WTC11 (cell line): ENCODE data around the gene UBE2H. TPM values are rescaled to one million over a fixed set of nuclear protein-coding genes. Genes with fewer than 3 reads are reported as not detected.
A peak's percentile ranks its signal among the peaks of the same experiment; 100 is the strongest.

Experiments used
- ATAC-seq: fragments of 200-7000 bp; cut with Tn5 transposase; 2 replicates; pipeline ENCODE4 v1.10.0; 2021; ENCODE audit warnings: mild to moderate bottlenecking, moderate library complexity
- CTCF ChIA-PET: fragments of 300-600 bp; sonication (Branson Sonifier 250); formaldehyde crosslinking; loops from one replicate; lab custom pipeline; 2021; ENCODE audit warnings: antibody characterized with exemption; lab: Charles Lee
- POLR2A ChIA-PET: fragments of 350-600 bp; sonication (Branson Sonifier 250); formaldehyde crosslinking; loops from one replicate; lab custom pipeline; 2021; ENCODE audit warnings: antibody characterized with exemption; lab: Charles Lee
- DNase-seq: peaks from one replicate; pipeline ENCODE4 v3.0.0; 2021; ENCODE audit warnings: low spot score
- H3K27ac Mint-ChIP-seq: 2 replicates; pipeline ENCODE4 v1.8.0; 2021; ENCODE audit warnings: mixed read lengths
- H3K27me3 Mint-ChIP-seq: 2 replicates; pipeline ENCODE4 v1.8.0; 2021; ENCODE audit warnings: low read depth, mild to moderate bottlenecking, moderate library complexity, mixed read lengths
- H3K36me3 Mint-ChIP-seq: 2 replicates; pipeline ENCODE4 v1.8.0; 2021; ENCODE audit warnings: mixed read lengths
- H3K4me1 Mint-ChIP-seq: 2 replicates; pipeline ENCODE4 v1.8.0; 2022; ENCODE audit warnings: mixed read lengths
- H3K4me3 Mint-ChIP-seq: 2 replicates; pipeline ENCODE4 v1.8.0; 2021; ENCODE audit warnings: mild to moderate bottlenecking, moderate library complexity, mixed read lengths
- H3K9me3 Mint-ChIP-seq: 2 replicates; pipeline ENCODE4 v1.8.0; 2021; ENCODE audit warnings: mixed read lengths
- CBFB ChIP-seq: sonication (generic); formaldehyde crosslinking; IDR thresholded peaks from 2 replicates; pipeline ENCODE4 v1.8.1; 2022; ENCODE audit warnings: mild to moderate bottlenecking, low read depth, missing genetic modification reagents
- FOXK1 ChIP-seq: sonication (generic); formaldehyde crosslinking; IDR thresholded peaks from 2 replicates; pipeline ENCODE4 v1.8.0; 2022; ENCODE audit warnings: mild to moderate bottlenecking, moderate library complexity, missing genetic modification reagents
- JUN ChIP-seq: sonication (generic); formaldehyde crosslinking; IDR thresholded peaks from 2 replicates; pipeline ENCODE4 v1.8.0; 2023; ENCODE audit warnings: mild to moderate bottlenecking, missing genetic modification reagents
- MLX ChIP-seq: sonication (generic); formaldehyde crosslinking; IDR thresholded peaks from 2 replicates; pipeline ENCODE4 v1.8.1; 2023; ENCODE audit warnings: mild to moderate bottlenecking, missing genetic modification reagents, moderate library complexity
- NFATC4 ChIP-seq: fragments of 250-450 bp; sonication (Bioruptor Pico); IDR thresholded peaks from 2 replicates; pipeline ENCODE4 v1.9.0; 2021; ENCODE audit warnings: mild to moderate bottlenecking
- NR1H2 ChIP-seq: sonication (generic); formaldehyde crosslinking; IDR thresholded peaks from 2 replicates; pipeline ENCODE4 v1.9.0; 2021; ENCODE audit warnings: mild to moderate bottlenecking, moderate library complexity, missing genetic modification reagents
- SMAD4 ChIP-seq: sonication (generic); formaldehyde crosslinking; IDR thresholded peaks from 2 replicates; pipeline ENCODE4 v1.8.0; 2022; ENCODE audit warnings: mild to moderate bottlenecking, missing genetic modification reagents
- SP1 ChIP-seq: sonication (generic); formaldehyde crosslinking; conservative IDR thresholded peaks from 2 replicates; pipeline ENCODE4 v1.8.1; 2022; ENCODE audit warnings: missing genetic modification reagents
- STAT6 ChIP-seq: sonication (generic); formaldehyde crosslinking; conservative IDR thresholded peaks from 2 replicates; pipeline ENCODE4 v1.8.1; 2023; ENCODE audit warnings: mild to moderate bottlenecking, low read depth, missing genetic modification reagents, moderate library complexity
- ZNF121 ChIP-seq: sonication (generic); formaldehyde crosslinking; IDR thresholded peaks from 2 replicates; pipeline ENCODE4 v1.8.0; 2023; ENCODE audit warnings: missing genetic modification reagents
- ZNF219 ChIP-seq: sonication (generic); formaldehyde crosslinking; IDR thresholded peaks from 2 replicates; pipeline ENCODE4 v1.8.0; 2023; ENCODE audit warnings: missing genetic modification reagents, mild to moderate bottlenecking, borderline replicate concordance
- ZNF232 ChIP-seq: sonication (generic); formaldehyde crosslinking; IDR thresholded peaks from 2 replicates; pipeline ENCODE4 v1.8.0; 2022; ENCODE audit warnings: mild to moderate bottlenecking, missing genetic modification reagents
- ZNF317 ChIP-seq: sonication (generic); formaldehyde crosslinking; IDR thresholded peaks from 2 replicates; pipeline ENCODE4 v1.8.1; 2023; ENCODE audit warnings: low read depth, mild to moderate bottlenecking, moderate library complexity, missing genetic modification reagents, borderline replicate concordance
- ZNF396 ChIP-seq: fragments of 250-450 bp; sonication (Bioruptor Pico); IDR thresholded peaks from 2 replicates; pipeline ENCODE4 v1.8.0; 2021; ENCODE audit warnings: mild to moderate bottlenecking, moderate library complexity, borderline replicate concordance
- ZNF416 ChIP-seq: fragments of 250-450 bp; sonication (Bioruptor Pico); IDR thresholded peaks from 2 replicates; pipeline ENCODE4 v1.9.0; 2021; ENCODE audit warnings: mild to moderate bottlenecking, inconsistent platforms
- total RNA-seq: library from RNA; stranded (reverse); gene quantifications from 3 replicates; pipeline ENCODE4 v1.2.3, GENCODE V29; 2021
- TF ChIP-seq, protein P1 (sequence below): sonication (generic); formaldehyde crosslinking; IDR thresholded peaks from 2 replicates; pipeline ENCODE4 v1.8.0; 2022; ENCODE audit warnings: mild to moderate bottlenecking, missing genetic modification reagents

Gene UBE2H
- total RNA-seq, 1 experiment from 2014 or later: 55.0 TPM

DNA sequence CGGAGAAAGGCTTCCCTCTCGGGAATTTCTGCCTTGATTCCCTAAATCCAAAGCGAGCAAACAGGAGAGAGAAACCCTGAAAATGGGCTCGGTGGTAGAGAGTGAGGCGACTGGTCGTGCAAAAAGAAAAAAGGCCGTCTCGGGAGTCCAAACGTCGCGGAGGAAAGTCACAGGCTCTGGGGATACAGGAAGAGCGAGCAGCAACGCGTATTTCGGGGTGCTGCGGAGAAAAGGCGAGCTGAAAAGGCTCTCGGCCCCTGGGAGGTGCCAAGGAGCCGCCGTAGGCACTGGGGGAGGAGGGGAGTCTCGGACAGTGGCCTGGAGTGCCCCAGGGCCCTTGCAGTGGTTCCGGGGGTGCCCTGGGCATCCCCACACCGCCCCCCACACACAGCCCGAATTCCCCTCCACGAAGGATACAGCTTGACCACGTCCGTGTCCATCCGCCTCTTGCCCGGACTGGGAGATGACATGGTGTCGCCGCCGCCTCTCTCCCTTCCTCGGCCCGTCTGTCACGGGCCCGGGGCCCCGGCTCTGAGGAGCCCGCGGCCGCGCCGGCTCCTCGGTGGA, 591 bp downstream of the UBE2H start:
- no peaks in the 10 kb centered on the region for H3K36me3 Mint-ChIP-seq
- H3K9me3 Mint-ChIP-seq: no peaks in the 10 kb centered on the region
- no peak for TF ChIP-seq NFATC4
- 0 out of 2 replicates have a peak, but pooled peaks have one; percentile 25 for TF ChIP-seq SMAD4
- TF ChIP-seq FOXK1: 0 out of 2 replicates have a peak, but pooled peaks have one; percentile 10
- TF ChIP-seq ZNF121 (CRISPR knock-in tag): peak; percentile 64; the same call in 1 of the 2 replicates
- no peak for TF ChIP-seq NR1H2
- TF ChIP-seq ZNF219 (CRISPR knock-in tag): no peak
- peak; percentile 18; the same call in 1 of the 2 replicates for TF ChIP-seq JUN (CRISPR knock-in tag)
- TF ChIP-seq, protein P1, sequence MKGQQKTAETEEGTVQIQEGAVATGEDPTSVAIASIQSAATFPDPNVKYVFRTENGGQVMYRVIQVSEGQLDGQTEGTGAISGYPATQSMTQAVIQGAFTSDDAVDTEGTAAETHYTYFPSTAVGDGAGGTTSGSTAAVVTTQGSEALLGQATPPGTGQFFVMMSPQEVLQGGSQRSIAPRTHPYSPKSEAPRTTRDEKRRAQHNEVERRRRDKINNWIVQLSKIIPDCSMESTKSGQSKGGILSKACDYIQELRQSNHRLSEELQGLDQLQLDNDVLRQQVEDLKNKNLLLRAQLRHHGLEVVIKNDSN (CRISPR knock-in tag): no peak
- no peak overlapping the region for H3K4me3 Mint-ChIP-seq
- ChIA-PET POLR2A (interaction anchor here (1.0 to 1.1 kb wide), 3 partner anchors 49 to 127 kb away, joined by 3 to 6 read pairs (median 4); no protein-coding TSS in a partner anchor), CTCF (interaction anchor here (0.6 to 1.6 kb wide), 3 partner anchors 50 to 127 kb away, joined by 4 to 7 read pairs (median 4); no protein-coding TSS in a partner anchor)
- no peaks in the 10 kb centered on the region; the same call in 1 of the 2 replicates for H3K27me3 Mint-ChIP-seq
- ATAC-seq (no peak), DNase-seq (no peak)
- no peak overlapping the region; the same call in 1 of the 2 replicates for H3K27ac Mint-ChIP-seq
- peaks cover 22% of the 10 kb centered on the region for H3K4me1 Mint-ChIP-seq

DNA sequence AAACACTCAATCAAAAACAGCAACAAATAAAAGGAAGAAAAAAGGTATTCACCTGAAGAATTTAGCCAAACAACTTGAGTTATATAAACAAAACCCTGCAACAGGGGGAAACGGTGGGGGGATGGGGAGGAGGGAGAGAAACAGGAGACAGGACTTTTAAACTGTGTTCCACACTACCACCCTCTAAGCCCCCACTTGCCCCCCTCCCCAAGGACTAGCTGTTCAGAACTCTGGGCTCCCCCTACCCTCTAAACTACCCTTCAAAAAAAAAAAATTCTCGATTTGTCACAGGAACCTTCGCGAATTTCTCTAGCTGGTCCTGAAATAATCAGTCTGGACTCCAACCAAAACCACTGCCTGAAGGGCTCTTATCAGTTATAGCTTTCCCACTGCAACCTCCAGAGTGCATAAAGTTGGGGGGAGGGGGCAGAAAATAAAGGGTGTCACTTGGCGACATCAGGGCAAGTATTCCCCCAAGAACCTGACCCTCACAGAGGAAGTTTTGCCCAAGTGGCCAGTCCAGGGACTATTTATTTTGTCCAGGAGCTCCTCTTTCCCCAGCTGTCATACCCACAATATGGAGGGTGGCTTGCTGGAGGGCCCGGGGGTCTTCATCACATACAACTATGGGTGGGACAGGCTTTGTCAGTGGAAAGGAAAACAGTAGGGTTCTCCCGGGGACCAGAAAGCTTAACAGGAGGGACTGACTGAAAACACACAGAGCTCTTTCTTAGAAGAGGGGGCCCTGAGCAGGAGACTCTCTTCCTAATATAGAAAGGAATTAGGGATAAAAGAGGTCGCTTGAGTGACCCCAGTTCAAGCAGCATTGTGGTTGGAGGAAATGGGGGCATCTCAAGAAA, 1.3 kb downstream of the UBE2H start:
- ATAC-seq: no peak
- no peak overlapping the region; the same call in 1 of the 2 replicates for H3K27ac Mint-ChIP-seq
- no peak overlapping the region for H3K4me3 Mint-ChIP-seq
- ChIA-PET POLR2A (interaction anchor here (0.5 to 1.1 kb wide), 5 partner anchors 8 to 127 kb away, joined by 3 to 6 read pairs (median 4); no protein-coding TSS in a partner anchor), CTCF (interaction anchor here (0.6 to 1.6 kb wide), 5 partner anchors 13 to 298 kb away, joined by 3 to 7 read pairs (median 4); no protein-coding TSS in a partner anchor)
- no peaks in the 10 kb centered on the region for H3K9me3 Mint-ChIP-seq
- peaks cover 29% of the 10 kb centered on the region for H3K4me1 Mint-ChIP-seq
- peaks cover 3% of the 10 kb centered on the region; the same call in 1 of the 2 replicates for H3K36me3 Mint-ChIP-seq
- no peak for DNase-seq
- no peaks in the 10 kb centered on the region; the same call in 1 of the 2 replicates for H3K27me3 Mint-ChIP-seq
- TF ChIP-seq SP1 (CRISPR knock-in tag) (no peak), ZNF396 (no peak), CBFB (CRISPR knock-in tag) (no peak), ZNF232 (CRISPR knock-in tag) (no peak), ZNF317 (no peak), MLX (no peak)

- TF ChIP-seq STAT6: no peak
- TF ChIP-seq ZNF416: no peak
- TF ChIP-seq, all 79 proteins: peak for 0
- ATAC-seq: no peak
- DNase-seq: no peak
- CTCF ChIA-PET: interaction anchor here (1.1 to 1.6 kb wide), 2 partner anchors 121 to 126 kb away, joined by 4 to 7 read pairs; no protein-coding TSS in a partner anchor
- no peak overlapping the region for H3K27ac Mint-ChIP-seq
- H3K27me3 Mint-ChIP-seq: no peaks in the 10 kb centered on the region; the same call in 1 of the 2 replicates
- POLR2A ChIA-PET: no interaction called here
- H3K4me1 Mint-ChIP-seq: peaks cover 31% of the 10 kb centered on the region
- H3K36me3 Mint-ChIP-seq: peaks cover 6% of the 10 kb centered on the region; the same call in 1 of the 2 replicates
- H3K9me3 Mint-ChIP-seq: no peaks in the 10 kb centered on the region
- H3K4me3 Mint-ChIP-seq: no peak overlapping the region
Observed at GRCh38 chr7:129950933-129951225, 1.9 kb downstream of the UBE2H start.
